HEK293T (cell line): Measurements from ENCODE around the gene COLQ.

Experiments
- CTCF ChIA-PET: fragments of 350-600 bp; formaldehyde crosslinking; extraction: SDS; loops from one replicate; lab custom pipeline; 2021; ENCODE audit warnings: antibody characterized with exemption, inconsistent platforms; lab: Yijun Ruan, JAX
- POLR2A ChIA-PET: fragments of 350-600 bp; formaldehyde crosslinking; extraction: SDS; loops from one replicate; lab custom pipeline; 2020; ENCODE audit warnings: antibody characterized with exemption, inconsistent platforms; lab: Yijun Ruan, JAX
- DNase-seq: peaks from one replicate; pipeline ENCODE4 v3.0.0; 2012; ENCODE audit warnings: mixed read lengths; ENCODE audit errors: extremely low spot score
- ARNT ChIP-seq: fragments of 450-650 bp; IDR thresholded peaks from 2 replicates; pipeline ENCODE4 v1.6.1; 2017; ENCODE audit warnings: mild to moderate bottlenecking
- BHLHE40 ChIP-seq: fragments of 450-650 bp; IDR thresholded peaks from 2 replicates; pipeline ENCODE4 v1.6.1; 2016; ENCODE audit warnings: mild to moderate bottlenecking, moderate library complexity, borderline replicate concordance
- CTBP1 ChIP-seq: fragments of 450-650 bp; IDR thresholded peaks from 2 replicates; pipeline ENCODE4 v1.6.1; 2016; ENCODE audit warnings: borderline replicate concordance
- ELF4 ChIP-seq: fragments of 450-650 bp; IDR thresholded peaks from 2 replicates; pipeline ENCODE4 v1.6.1; 2017; ENCODE audit warnings: antibody characterized with exemption
- FOXA1 ChIP-seq: fragments of 450-650 bp; IDR thresholded peaks from 2 replicates; pipeline ENCODE4 v1.6.1; 2016; ENCODE audit warnings: mild to moderate bottlenecking
- FOXK2 ChIP-seq: fragments of 450-650 bp; IDR thresholded peaks from 2 replicates; pipeline ENCODE4 v1.6.1; 2016; ENCODE audit warnings: mild to moderate bottlenecking
- FOXM1 ChIP-seq: fragments of 450-650 bp; IDR thresholded peaks from 2 replicates; pipeline ENCODE4 v1.6.1; 2017; ENCODE audit warnings: mild to moderate bottlenecking, borderline replicate concordance
- HDGF ChIP-seq: fragments of 450-650 bp; IDR thresholded peaks from 2 replicates; pipeline ENCODE4 v1.6.1; 2017; ENCODE audit warnings: antibody characterized with exemption, borderline replicate concordance
- L3MBTL2 ChIP-seq: fragments of 450-650 bp; conservative IDR thresholded peaks from 2 replicates; pipeline ENCODE4 v1.6.1; 2016; ENCODE audit warnings: mild to moderate bottlenecking
- LEF1 ChIP-seq: fragments of 450-650 bp; IDR thresholded peaks from 2 replicates; pipeline ENCODE4 v1.6.1; 2017; ENCODE audit warnings: mild to moderate bottlenecking, borderline replicate concordance
- NFRKB ChIP-seq: fragments of 450-650 bp; IDR thresholded peaks from 2 replicates; pipeline ENCODE4 v1.6.1; 2016; ENCODE audit warnings: mild to moderate bottlenecking, moderate library complexity
- SP1 ChIP-seq: fragments of 450-650 bp; IDR thresholded peaks from 2 replicates; pipeline ENCODE4 v1.6.1; 2017
- SUZ12 ChIP-seq: fragments of 450-650 bp; IDR thresholded peaks from 2 replicates; pipeline ENCODE4 v1.6.1; 2016; ENCODE audit warnings: mild to moderate bottlenecking
- TARDBP ChIP-seq: fragments of 450-650 bp; IDR thresholded peaks from 2 replicates; pipeline ENCODE4 v1.6.1; 2016
- ZNF384 ChIP-seq: fragments of 450-650 bp; IDR thresholded peaks from 2 replicates; pipeline ENCODE4 v1.6.1; 2016
- TF ChIP-seq, protein P1 (sequence below): fragments of 450-650 bp; IDR thresholded peaks from 2 replicates; pipeline ENCODE4 v1.6.1; 2016

COLQ gene

GRCh38 chr3:15439476-15439875, 82.0 kb downstream of the COLQ start:
- TF ChIP-seq TARDBP (no peak), CTBP1 (no peak), ZNF384 (no peak), SUZ12 (no peak), FOXK2 (no peak), ARNT (no peak), FOXA1 (no peak), ELF4 (no peak), FOXM1 (no peak), SP1 (no peak), NFRKB (no peak)
- TF ChIP-seq, protein P1, sequence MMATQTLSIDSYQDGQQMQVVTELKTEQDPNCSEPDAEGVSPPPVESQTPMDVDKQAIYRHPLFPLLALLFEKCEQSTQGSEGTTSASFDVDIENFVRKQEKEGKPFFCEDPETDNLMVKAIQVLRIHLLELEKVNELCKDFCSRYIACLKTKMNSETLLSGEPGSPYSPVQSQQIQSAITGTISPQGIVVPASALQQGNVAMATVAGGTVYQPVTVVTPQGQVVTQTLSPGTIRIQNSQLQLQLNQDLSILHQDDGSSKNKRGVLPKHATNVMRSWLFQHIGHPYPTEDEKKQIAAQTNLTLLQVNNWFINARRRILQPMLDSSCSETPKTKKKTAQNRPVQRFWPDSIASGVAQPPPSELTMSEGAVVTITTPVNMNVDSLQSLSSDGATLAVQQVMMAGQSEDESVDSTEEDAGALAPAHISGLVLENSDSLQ = no peak
- CTCF ChIA-PET = no interaction called here
- no peak for DNase-seq
- POLR2A ChIA-PET = no interaction called here

DNA sequence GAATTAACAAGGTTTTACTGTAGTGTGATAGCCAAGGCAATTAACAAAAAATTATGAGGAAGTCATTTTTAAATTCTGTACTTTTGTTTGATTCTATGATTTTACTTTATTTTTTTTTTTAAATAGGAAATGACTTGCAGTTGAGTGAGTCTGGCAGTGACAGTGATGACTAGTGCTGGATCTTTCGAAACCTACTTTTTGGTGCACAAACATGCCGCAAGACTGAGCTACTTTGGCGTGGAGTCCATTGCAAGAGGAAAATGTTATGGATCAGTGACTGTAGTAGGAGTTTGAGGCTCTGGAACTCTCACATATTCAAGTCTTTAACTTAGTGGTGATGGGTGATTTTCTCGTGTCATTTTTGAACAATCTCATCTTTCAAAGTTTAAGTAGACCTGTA, 82.5 kb downstream of the COLQ start:
- TF ChIP-seq ELF4 (no peak), FOXM1 (no peak), L3MBTL2 (no peak), LEF1 (no peak), CTBP1 (no peak), NFRKB (no peak), FOXK2 (no peak), HDGF (no peak), ARNT (no peak), BHLHE40 (no peak)
- TF ChIP-seq, protein P1 = no peak
- CTCF ChIA-PET = no interaction called here
- POLR2A ChIA-PET = no interaction called here
- no peak for DNase-seq

DNA sequence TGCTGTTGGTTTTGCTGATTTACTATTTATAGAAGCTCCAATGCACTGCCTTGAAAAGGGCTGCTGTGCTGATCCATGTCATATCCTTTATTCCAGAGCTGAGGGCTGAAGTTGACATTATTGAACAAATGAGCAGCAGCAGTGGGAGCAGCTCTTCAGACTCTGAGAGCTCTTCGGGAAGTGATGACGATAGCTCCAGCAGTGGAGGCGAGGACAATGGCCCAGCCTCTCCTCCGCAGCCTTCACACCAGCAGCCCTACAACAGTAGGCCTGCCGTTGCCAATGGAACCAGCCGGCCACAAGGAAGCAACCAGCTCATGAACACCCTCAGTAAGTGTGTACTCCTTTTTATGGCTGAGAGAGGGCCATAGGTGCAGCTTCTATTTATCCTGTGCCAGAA, 85.3 kb downstream of the COLQ start:
- TF ChIP-seq SUZ12 (no peak), TARDBP (no peak), BHLHE40 (no peak), ZNF384 (no peak), LEF1 (no peak), FOXK2 (no peak), SP1 (no peak), NFRKB (no peak), HDGF (no peak), ARNT (no peak), FOXA1 (no peak), CTBP1 (no peak), ELF4 (no peak), L3MBTL2 (no peak)
- TF ChIP-seq, protein P1 = no peak
- ChIA-PET POLR2A (no interaction called here), CTCF (no interaction called here)
- no peak for DNase-seq

GRCh38 chr3:15434756-15435155, 86.8 kb downstream of the COLQ start:
- no peak for DNase-seq
- POLR2A ChIA-PET = no interaction called here
- CTCF ChIA-PET = no interaction called here
- no peak for TF ChIP-seq SP1
- TF ChIP-seq NFRKB = no peak
- TF ChIP-seq CTBP1 = no peak
- no peak for TF ChIP-seq LEF1
- no peak for TF ChIP-seq ELF4

- TF ChIP-seq LEF1 = no peak
- TF ChIP-seq CTBP1 = no peak
- TF ChIP-seq NFRKB = no peak
- TF ChIP-seq SUZ12 = no peak
- no peak for TF ChIP-seq ARNT
- TF ChIP-seq TARDBP = no peak
- TF ChIP-seq FOXM1 = no peak
- no peak for TF ChIP-seq ZNF384
- TF ChIP-seq FOXA1 = no peak
- no peak for TF ChIP-seq ELF4
- TF ChIP-seq SP1 = no peak
- DNase-seq = no peak
- CTCF ChIA-PET = no interaction called here
- POLR2A ChIA-PET = no interaction called here
Observed at GRCh38 chr3:15433531-15433930, 88.0 kb downstream of the COLQ start.

DNA sequence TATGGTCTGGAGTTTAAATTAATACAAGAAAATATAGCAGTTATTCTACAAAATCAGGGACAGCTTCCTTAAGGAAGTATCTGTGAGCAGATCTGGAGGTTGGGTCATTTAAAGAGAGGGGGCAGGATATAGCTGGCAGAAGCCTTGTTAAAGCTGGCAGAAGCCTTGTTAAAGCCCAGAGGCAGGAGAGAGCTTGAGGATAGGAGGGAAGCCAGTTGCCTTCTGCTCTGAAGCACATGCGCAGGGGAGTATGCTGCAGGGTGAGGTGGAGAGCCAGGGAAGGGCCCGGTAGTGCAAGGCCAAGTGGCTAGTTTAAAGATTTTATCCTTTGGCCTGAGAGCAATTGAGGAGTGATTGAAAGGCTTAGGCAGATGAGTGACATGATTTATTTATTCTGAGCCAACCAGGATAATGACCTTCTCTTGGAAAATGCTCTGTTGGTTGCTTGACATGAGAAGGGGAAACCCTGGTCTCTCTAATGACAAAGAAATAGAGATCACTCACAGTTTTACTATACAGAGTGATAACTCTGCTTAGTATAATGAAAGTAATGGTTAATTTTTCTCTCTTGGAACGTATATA, 90.2 kb downstream of the COLQ start:
- no peak for DNase-seq
- ChIA-PET CTCF (no interaction called here), POLR2A (no interaction called here)
- TF ChIP-seq, protein P1 = no peak
- no peak for TF ChIP-seq HDGF
- TF ChIP-seq SUZ12 = no peak
- no peak for TF ChIP-seq FOXK2
- TF ChIP-seq FOXM1 = no peak
